PC-9 (cell line): Measurements from ENCODE around the gene NUDT15. TPM values are rescaled to one million over a fixed set of nuclear protein-coding genes. Genes with fewer than 3 reads are reported as not detected.
"Not testable (repeated sequence)": the region's sequence is repeated elsewhere in the genome, so short reads cannot be mapped to it uniquely, and the experiment has no call there.

Experiments used
- BruUV-seq: library from RNA; stranded (reverse); fragments of 400-500 nt; replicated peaks from 2 replicates; lab custom pipeline; 2021; lab: Mats Ljungman, UMichigan
- CTCF ChIA-PET: fragments of 300-600 bp; sonication (Branson Sonifier 250); formaldehyde crosslinking; loops from one replicate; lab custom pipeline; 2022; ENCODE audit warnings: antibody characterized with exemption; lab: Charles Lee
- POLR2A ChIA-PET: fragments of 300-600 bp; sonication (Branson Sonifier 250); formaldehyde crosslinking; loops from one replicate; lab custom pipeline; 2022; ENCODE audit warnings: antibody characterized with exemption; ENCODE audit not compliant: unreplicated experiment; lab: Charles Lee
- DNase-seq, 2 experiments: peaks; one replicate each; pipeline versions ENCODE4 v3.0.0 to v3.0.0-alpha.2; 2015 to 2022; ENCODE audit warnings: mixed read lengths in 1 of 2
- H2AFZ ChIP-seq: fragments of 200-600 bp; sonication (generic); 2 replicates; pipeline ENCODE4 v1.8.1; 2017; ENCODE audit warnings: antibody characterized with exemption
- H3F3A ChIP-seq: fragments of 200-600 bp; sonication (generic); 2 replicates; pipeline ENCODE4 v1.8.1; 2017; ENCODE audit warnings: antibody characterized with exemption, mild to moderate bottlenecking, low read depth; ENCODE audit not compliant: insufficient read depth
- H3K27ac ChIP-seq: fragments of 200-600 bp; sonication (generic); 2 replicates; pipeline ENCODE4 v1.6.1; 2016; ENCODE audit warnings: mixed run types
- H3K27me3 ChIP-seq: fragments of 200-600 bp; sonication (generic); 2 replicates; pipeline ENCODE4 v1.6.1; 2016; ENCODE audit warnings: low read depth, mixed run types; ENCODE audit not compliant: insufficient read depth
- H3K36me3 ChIP-seq: fragments of 200-600 bp; sonication (generic); 2 replicates; pipeline ENCODE4 v1.6.1; 2016; ENCODE audit warnings: low read depth, mixed run types
- H3K4me1 ChIP-seq: fragments of 200-600 bp; sonication (generic); replicated peaks from 2 replicates; pipeline ENCODE4 v1.6.1; 2016; ENCODE audit warnings: mixed run types; ENCODE audit not compliant: insufficient read depth
- H3K4me2 ChIP-seq: fragments of 200-600 bp; sonication (generic); 2 replicates; pipeline ENCODE4 v1.6.1; 2017; ENCODE audit warnings: mixed run types
- H3K4me3 ChIP-seq: fragments of 200-600 bp; sonication (generic); 2 replicates; pipeline ENCODE4 v1.6.1; 2016; ENCODE audit warnings: mixed run types
- H3K79me2 ChIP-seq: fragments of 200-600 bp; sonication (generic); 2 replicates; pipeline ENCODE4 v1.6.1; 2017; ENCODE audit warnings: low read depth, mixed run types
- H3K9me2 ChIP-seq: fragments of 200-600 bp; sonication (generic); 2 replicates; pipeline ENCODE4 v1.8.1; 2017; ENCODE audit warnings: mild to moderate bottlenecking; ENCODE audit not compliant: insufficient read depth
- H3K9me3 ChIP-seq: fragments of 200-600 bp; sonication (generic); 2 replicates; pipeline ENCODE4 v1.8.1; 2016; ENCODE audit warnings: low read depth; ENCODE audit not compliant: insufficient read depth
- H4K20me1 ChIP-seq: fragments of 200-600 bp; sonication (generic); 2 replicates; pipeline ENCODE4 v1.8.1; 2017; ENCODE audit not compliant: insufficient read depth
- CTCF ChIP-seq: fragments of 200-600 bp; sonication (generic); conservative IDR thresholded peaks from 2 replicates; pipeline ENCODE4 v1.6.1; 2017; ENCODE audit warnings: mixed run types, antibody characterized with exemption, mild to moderate bottlenecking, moderate library complexity
- EZH2 ChIP-seq: fragments of 200-600 bp; sonication (generic); IDR thresholded peaks from 2 replicates; pipeline ENCODE4 v1.8.0; 2017; ENCODE audit warnings: antibody characterized with exemption, low read depth
- intact Hi-C: fragments of 100-400 bp; cut with micrococcal nuclease; formaldehyde crosslinking; loops from one replicate; pipeline ENCODE4 v1.10.0; 2022; ENCODE audit not compliant: unreplicated experiment
- total RNA-seq: library from RNA; stranded (reverse); gene quantifications from 2 replicates; pipeline ENCODE4 v1.2.3, GENCODE V29; 2021

Gene NUDT15
- total RNA-seq, 1 experiment from 2014 or later = 16.1 TPM

- H4K20me1 ChIP-seq = no peaks in the 10 kb centered on the region
- no peaks in the 10 kb centered on the region for H3K4me1 ChIP-seq
- no peaks in the 10 kb centered on the region for H3K79me2 ChIP-seq
- no peak overlapping the region for H2AFZ ChIP-seq
- POLR2A ChIA-PET = interaction anchor here (0.6 kb wide), 1 partner anchor 53 kb away, joined by 3 read pairs; no protein-coding TSS in a partner anchor
- TF ChIP-seq EZH2 (no peak), CTCF (no peak)
- no TSS peak for BruUV-seq
- intact Hi-C loops = no loop called here
- no peaks in the 10 kb centered on the region for H3K9me3 ChIP-seq
- CTCF ChIA-PET = interaction anchor here (0.6 kb wide), 1 partner anchor 1037 kb away, joined by 4 read pairs; no protein-coding TSS in a partner anchor
- no peak overlapping the region for H3K4me2 ChIP-seq
- H3K27me3 ChIP-seq = no peaks in the 10 kb centered on the region
- DNase-seq = no peak
- no peak overlapping the region for H3K4me3 ChIP-seq
- H3F3A ChIP-seq = no peaks in the 10 kb centered on the region
- H3K27ac ChIP-seq = no peak overlapping the region
- H3K9me2 ChIP-seq = no peaks in the 10 kb centered on the region
- H3K36me3 ChIP-seq = peaks cover 18% of the 10 kb centered on the region
Observed at GRCh38 chr13:48050550-48050949, 13.0 kb downstream of the NUDT15 start.

GRCh38 chr13:48054601-48055000, 17.1 kb downstream of the NUDT15 start:
- H3K4me3 ChIP-seq = no peak overlapping the region
- BruUV-seq = no TSS peak

GRCh38 chr13:48055712-48056111, 18.2 kb downstream of the NUDT15 start:
- TF ChIP-seq EZH2 (no peak), CTCF (no peak)
- DNase-seq = no peak
- no peak overlapping the region for H2AFZ ChIP-seq
- intact Hi-C loops = no loop called here
- no TSS peak for BruUV-seq
- ChIA-PET CTCF (no interaction called here), POLR2A (no interaction called here)
- H3K27ac ChIP-seq = no peak overlapping the region
- no peaks in the 10 kb centered on the region for H3K9me2 ChIP-seq
- H3K4me3 ChIP-seq = no peak overlapping the region
- H3K9me3 ChIP-seq = no peaks in the 10 kb centered on the region
- H3K79me2 ChIP-seq = no peaks in the 10 kb centered on the region
- no peak overlapping the region for H3K4me2 ChIP-seq
- no peaks in the 10 kb centered on the region for H4K20me1 ChIP-seq
- no peaks in the 10 kb centered on the region for H3K27me3 ChIP-seq
- H3K36me3 ChIP-seq = peaks cover 18% of the 10 kb centered on the region
- H3F3A ChIP-seq = no peaks in the 10 kb centered on the region
- no peaks in the 10 kb centered on the region for H3K4me1 ChIP-seq

More at GRCh38 chr13:48054601-48055000, 17.1 kb downstream of the NUDT15 start:
- Histone ChIP-seq H2AFZ (no peak overlapping the region), H3K4me2 (no peak overlapping the region), H3F3A (no peaks in the 10 kb centered on the region), H3K36me3 (peaks cover 18% of the 10 kb centered on the region), H3K27me3 (no peaks in the 10 kb centered on the region), H3K9me3 (no peaks in the 10 kb centered on the region), H3K79me2 (no peaks in the 10 kb centered on the region), H3K27ac (no peak overlapping the region), H4K20me1 (no peaks in the 10 kb centered on the region), H3K4me1 (no peaks in the 10 kb centered on the region), H3K9me2 (no peaks in the 10 kb centered on the region)
- ChIA-PET CTCF (no interaction called here), POLR2A (no interaction called here)
- TF ChIP-seq CTCF (no peak), EZH2 (no peak)
- intact Hi-C loops = no loop called here
- DNase-seq = no peak

- H4K20me1 ChIP-seq, H3K9me3 ChIP-seq, H3K9me2 ChIP-seq, intact Hi-C loops, H3K27me3 ChIP-seq, H3K4me2 ChIP-seq, DNase-seq, BruUV-seq, POLR2A ChIA-PET, H3K27ac ChIP-seq, H3K36me3 ChIP-seq, H2AFZ ChIP-seq, H3F3A ChIP-seq, H3K79me2 ChIP-seq, H3K4me3 ChIP-seq, H3K4me1 ChIP-seq, CTCF ChIA-PET: not testable (repeated sequence)
Observed at GRCh38 chr13:48058536-48058935, 21.0 kb downstream of the NUDT15 start.

- DNase-seq, H3K4me2 ChIP-seq, H3K4me1 ChIP-seq, H3F3A ChIP-seq, H3K36me3 ChIP-seq, intact Hi-C loops, H3K27me3 ChIP-seq, POLR2A ChIA-PET, H3K4me3 ChIP-seq, H3K27ac ChIP-seq, BruUV-seq, H3K9me3 ChIP-seq, H3K79me2 ChIP-seq, H3K9me2 ChIP-seq, CTCF ChIA-PET, H4K20me1 ChIP-seq, H2AFZ ChIP-seq: not testable (repeated sequence)
Observed at GRCh38 chr13:48059951-48060350, 22.4 kb downstream of the NUDT15 start.
